Mesothelial cell of epicardium (in vitro differentiated cells): ENCODE data around the gene AMOT. TPM values are rescaled to one million over a fixed set of nuclear protein-coding genes. Genes with fewer than 3 reads are reported as not detected.

Experiments
- DNase-seq, 2 experiments: peaks; one replicate each; pipeline ENCODE4 v3.0.0; 2021; ENCODE audit warnings: low spot score in 2 of 2; ENCODE audit not compliant: unreplicated experiment in 2 of 2
- H3K27ac Mint-ChIP-seq: 2 replicates; pipeline ENCODE4 v1.8.0; 2021; ENCODE audit warnings: mixed read lengths
- H3K27me3 Mint-ChIP-seq: 2 replicates; pipeline ENCODE4 v1.8.0; 2021; ENCODE audit warnings: low read depth, mixed read lengths
- H3K36me3 Mint-ChIP-seq: 2 replicates; pipeline ENCODE4 v1.8.0; 2021; ENCODE audit warnings: mixed read lengths
- H3K4me1 Mint-ChIP-seq: 2 replicates; pipeline ENCODE4 v1.8.0; 2021; ENCODE audit warnings: mixed read lengths
- H3K4me3 Mint-ChIP-seq: 2 replicates; pipeline ENCODE4 v1.8.0; 2021; ENCODE audit warnings: mild to moderate bottlenecking, moderate library complexity, mixed read lengths
- H3K9me3 Mint-ChIP-seq: 2 replicates; pipeline ENCODE4 v1.8.0; 2021; ENCODE audit warnings: mixed read lengths
- CTCF ChIP-seq: fragments of 200-600 bp; sonication (generic); IDR thresholded peaks from one replicate; pipeline ENCODE4 v1.5.0; 2021; ENCODE audit warnings: antibody characterized with exemption; ENCODE audit not compliant: unreplicated experiment
- total RNA-seq: library from RNA; stranded (reverse); gene quantifications from 3 replicates; pipeline ENCODE4 v1.2.1, GENCODE V29; 2021

Gene AMOT
- total RNA-seq, 1 donor from 2014 or later = 361 TPM

DNA sequence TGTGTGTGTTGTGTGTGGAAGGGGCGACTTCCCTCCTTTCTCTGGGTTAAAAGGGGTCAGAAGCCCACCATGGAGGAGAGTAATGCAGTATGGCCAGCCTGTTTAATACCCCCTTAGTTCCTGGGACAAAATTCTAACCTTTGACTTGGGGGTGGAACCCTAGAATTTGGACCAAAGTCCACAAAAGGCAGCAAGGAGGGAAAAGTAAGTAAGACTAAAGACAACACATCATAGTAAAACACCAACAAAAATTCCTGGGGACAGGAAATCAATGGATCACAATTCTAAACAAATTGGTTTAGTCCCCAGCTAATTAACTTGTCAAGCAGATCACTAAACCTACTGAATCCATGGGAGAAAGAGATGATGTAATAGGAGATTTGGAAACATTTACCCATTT, 3.1 kb downstream of the AMOT start:
- H3K36me3 Mint-ChIP-seq = no peaks in the 10 kb centered on the region
- no peak for DNase-seq
- no peak for TF ChIP-seq CTCF
- H3K27ac Mint-ChIP-seq = peak overlapping the region; percentile 95
- peaks cover 83% of the 10 kb centered on the region for H3K4me1 Mint-ChIP-seq
- peak overlapping the region; percentile 97 for H3K4me3 Mint-ChIP-seq
- H3K9me3 Mint-ChIP-seq = no peaks in the 10 kb centered on the region
- no peaks in the 10 kb centered on the region for H3K27me3 Mint-ChIP-seq

DNA sequence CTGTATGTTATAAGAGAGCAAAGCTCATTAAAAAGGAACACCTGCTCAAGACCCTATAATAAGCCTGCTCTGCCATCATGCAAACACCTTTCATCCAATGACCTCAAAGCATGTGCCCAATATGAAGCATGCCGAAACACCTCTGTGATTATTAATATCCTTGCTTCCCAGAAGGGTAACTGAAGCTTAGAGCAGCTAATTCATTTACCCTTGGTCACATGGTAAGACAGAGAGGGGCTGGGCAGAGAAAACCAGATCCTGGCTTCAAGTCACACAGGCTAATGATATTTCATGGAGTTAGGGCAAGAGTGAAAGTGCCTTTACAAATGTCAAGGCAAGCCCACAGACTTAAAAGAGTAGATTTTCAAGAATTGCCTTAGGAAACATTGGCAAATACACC, 5.6 kb downstream of the AMOT start:
- H3K27me3 Mint-ChIP-seq = no peaks in the 10 kb centered on the region

GRCh38 chrX:112834031-112834845, 6.4 kb downstream of the AMOT start:
- H3K4me3 Mint-ChIP-seq = peak overlapping the region; percentile 47
- no peaks in the 10 kb centered on the region for H3K27me3 Mint-ChIP-seq
- peaks cover 14% of the 10 kb centered on the region for H3K36me3 Mint-ChIP-seq
- DNase-seq = no peak
- TF ChIP-seq CTCF = no peak
- peaks cover 86% of the 10 kb centered on the region for H3K4me1 Mint-ChIP-seq
- H3K27ac Mint-ChIP-seq = peak overlapping the region; percentile 95
- H3K9me3 Mint-ChIP-seq = no peaks in the 10 kb centered on the region

More for the DNA sequence above, 5.6 kb downstream of the AMOT start:
- DNase-seq = no peak
- Mint-ChIP-seq H3K4me3 (no peak overlapping the region), H3K36me3 (peaks cover 8% of the 10 kb centered on the region), H3K27ac (peak overlapping the region; percentile 95), H3K4me1 (peaks cover 93% of the 10 kb centered on the region), H3K9me3 (no peaks in the 10 kb centered on the region)
- TF ChIP-seq CTCF = no peak

GRCh38 chrX:112832481-112833095, 8.0 kb downstream of the AMOT start:
- Mint-ChIP-seq H3K4me1 (peaks cover 73% of the 10 kb centered on the region), H3K4me3 (peak overlapping the region; percentile 42), H3K9me3 (no peaks in the 10 kb centered on the region), H3K27ac (peak overlapping the region; percentile 95), H3K27me3 (no peaks in the 10 kb centered on the region), H3K36me3 (peaks cover 28% of the 10 kb centered on the region)
- no peak for TF ChIP-seq CTCF
- DNase-seq = peak; percentile 36 to 59

GRCh38 chrX:112830540-112830939, 10.1 kb downstream of the AMOT start:
- no peaks in the 10 kb centered on the region for H3K9me3 Mint-ChIP-seq
- no peaks in the 10 kb centered on the region for H3K27me3 Mint-ChIP-seq
- no peak for DNase-seq
- peak overlapping the region; percentile 68 for H3K27ac Mint-ChIP-seq
- peaks cover 70% of the 10 kb centered on the region for H3K4me1 Mint-ChIP-seq
- no peak for TF ChIP-seq CTCF
- peaks cover 45% of the 10 kb centered on the region for H3K36me3 Mint-ChIP-seq
- no peak overlapping the region for H3K4me3 Mint-ChIP-seq
